Measurements from ENCODE around the gene PODN. TPM values are rescaled to one million over a fixed set of nuclear protein-coding genes. Genes with fewer than 3 reads are reported as not detected.

The PODN gene
- total and polyA plus RNA-seq, 2 experiments from 2014 or later = 3.9 to 9.2 TPM

DNA sequence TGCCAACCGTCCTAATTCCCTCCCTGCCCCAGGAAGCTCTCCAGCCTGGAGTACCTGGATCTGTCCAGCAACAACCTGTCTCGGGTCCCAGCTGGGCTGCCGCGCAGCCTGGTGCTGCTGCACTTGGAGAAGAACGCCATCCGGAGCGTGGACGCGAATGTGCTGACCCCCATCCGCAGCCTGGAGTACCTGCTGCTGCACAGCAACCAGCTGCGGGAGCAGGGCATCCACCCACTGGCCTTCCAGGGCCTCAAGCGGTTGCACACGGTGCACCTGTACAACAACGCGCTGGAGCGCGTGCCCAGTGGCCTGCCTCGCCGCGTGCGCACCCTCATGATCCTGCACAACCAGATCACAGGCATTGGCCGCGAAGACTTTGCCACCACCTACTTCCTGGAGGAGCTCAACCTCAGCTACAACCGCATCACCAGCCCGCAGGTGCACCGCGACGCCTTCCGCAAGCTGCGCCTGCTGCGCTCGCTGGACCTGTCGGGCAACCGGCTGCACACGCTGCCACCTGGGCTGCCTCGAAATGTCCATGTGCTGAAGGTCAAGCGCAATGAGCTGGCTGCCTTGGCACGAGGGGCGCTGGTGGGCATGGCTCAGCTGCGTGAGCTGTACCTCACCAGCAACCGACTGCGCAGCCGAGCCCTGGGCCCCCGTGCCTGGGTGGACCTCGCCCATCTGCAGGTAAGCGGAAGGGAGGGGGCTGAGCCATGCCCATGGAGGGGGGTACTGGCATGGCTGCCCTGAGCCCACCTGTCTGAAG is 16.5 kb downstream of the PODN start:
- Histone ChIP-seq H3K9me3 (ENCODE audit: low read depth) (no peaks in the 10 kb centered on the region), H4K20me1 (ENCODE audit: insufficient read depth, poor library complexity, severe bottlenecking) (no peaks in the 10 kb centered on the region), H3K27me3 (no peaks in the 10 kb centered on the region), H2AFZ (no peak overlapping the region), H3K4me2 (no peak overlapping the region), H3K4me1 (ENCODE audit: insufficient read depth) (no peaks in the 10 kb centered on the region), H3K9me2 (replicated peaks; ENCODE audit: insufficient read depth) (no peaks in the 10 kb centered on the region), H3K27ac (no peak overlapping the region), H3K36me3 (replicated peaks; ENCODE audit: insufficient read depth, low read depth) (no peaks in the 10 kb centered on the region), H3K4me3 (no peak overlapping the region), H3K79me2 (no peaks in the 10 kb centered on the region)
- TF ChIP-seq, protein P1, sequence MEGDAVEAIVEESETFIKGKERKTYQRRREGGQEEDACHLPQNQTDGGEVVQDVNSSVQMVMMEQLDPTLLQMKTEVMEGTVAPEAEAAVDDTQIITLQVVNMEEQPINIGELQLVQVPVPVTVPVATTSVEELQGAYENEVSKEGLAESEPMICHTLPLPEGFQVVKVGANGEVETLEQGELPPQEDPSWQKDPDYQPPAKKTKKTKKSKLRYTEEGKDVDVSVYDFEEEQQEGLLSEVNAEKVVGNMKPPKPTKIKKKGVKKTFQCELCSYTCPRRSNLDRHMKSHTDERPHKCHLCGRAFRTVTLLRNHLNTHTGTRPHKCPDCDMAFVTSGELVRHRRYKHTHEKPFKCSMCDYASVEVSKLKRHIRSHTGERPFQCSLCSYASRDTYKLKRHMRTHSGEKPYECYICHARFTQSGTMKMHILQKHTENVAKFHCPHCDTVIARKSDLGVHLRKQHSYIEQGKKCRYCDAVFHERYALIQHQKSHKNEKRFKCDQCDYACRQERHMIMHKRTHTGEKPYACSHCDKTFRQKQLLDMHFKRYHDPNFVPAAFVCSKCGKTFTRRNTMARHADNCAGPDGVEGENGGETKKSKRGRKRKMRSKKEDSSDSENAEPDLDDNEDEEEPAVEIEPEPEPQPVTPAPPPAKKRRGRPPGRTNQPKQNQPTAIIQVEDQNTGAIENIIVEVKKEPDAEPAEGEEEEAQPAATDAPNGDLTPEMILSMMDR (IDR thresholded peaks at IDR 0.05; ENCODE audit: poor library complexity) = no peak
- TF ChIP-seq EZH2 (IDR thresholded peaks at IDR 0.05; ENCODE audit: borderline replicate concordance) (no peak), EZH2phosphoT487 (IDR thresholded peaks at IDR 0.05; ENCODE audit: low read depth, severe bottlenecking, unreplicated experiment) (no peak)
- 96% methylated on average over 45 of the region's 46 CpGs for WGBS (ENCODE audit: low lambda C conversion rate, missing lambda C conversion rate)
- no peak for DNase-seq (ENCODE audit: low spot score)

DNA sequence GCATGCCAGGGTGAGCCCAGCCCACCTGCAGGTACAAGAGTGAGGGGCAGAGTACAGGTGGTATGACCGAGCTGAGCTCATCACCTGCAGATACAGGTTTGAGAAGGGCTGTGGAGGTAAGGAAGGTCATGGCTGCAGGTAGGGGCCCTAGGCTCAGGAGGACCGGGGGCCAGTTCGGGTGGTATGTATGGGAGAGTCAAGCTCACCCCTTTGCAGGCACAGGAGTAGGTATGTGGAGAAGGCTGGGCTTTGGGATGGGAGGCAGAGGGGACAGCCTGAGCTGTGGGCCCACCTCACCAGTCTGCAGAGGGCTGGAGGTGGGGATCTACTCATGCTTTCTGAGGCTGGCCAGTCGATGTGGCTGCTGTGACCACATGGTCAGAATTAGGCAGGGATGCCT is 17.2 kb downstream of the PODN start:
- Histone ChIP-seq H3K79me2 (no peaks in the 10 kb centered on the region), H3K9me3 (ENCODE audit: low read depth) (no peaks in the 10 kb centered on the region)

DNA sequence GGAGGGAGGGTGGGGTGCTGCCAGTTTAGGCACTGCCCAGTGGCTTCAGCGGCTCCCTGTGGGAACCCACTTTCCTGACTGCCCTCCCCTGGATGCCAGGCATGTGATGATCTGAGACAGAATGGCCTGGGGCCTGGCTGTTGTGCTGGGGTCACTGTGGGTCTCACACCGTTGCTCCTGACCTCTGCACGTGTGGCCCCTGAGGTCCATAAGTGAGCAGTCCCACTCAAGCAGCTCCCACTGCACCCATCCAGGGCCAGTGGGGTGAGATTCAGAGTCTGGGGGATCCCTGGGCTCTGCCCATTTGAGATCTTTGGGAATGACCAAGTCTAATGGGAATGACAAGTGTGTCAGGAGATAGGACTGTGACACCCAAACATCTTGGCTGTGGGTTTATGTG is 18.0 kb downstream of the PODN start:
- WGBS (ENCODE audit: low lambda C conversion rate, missing lambda C conversion rate) = 73% methylated on average over 3 of the region's 3 CpGs
- no peak overlapping the region for H2AFZ ChIP-seq

More for the DNA sequence above, 17.2 kb downstream of the PODN start:
- Histone ChIP-seq H3K27me3 (no peaks in the 10 kb centered on the region), H3K36me3 (replicated peaks; ENCODE audit: insufficient read depth, low read depth) (no peaks in the 10 kb centered on the region), H3K4me3 (no peak overlapping the region), H3K4me2 (no peak overlapping the region), H4K20me1 (ENCODE audit: insufficient read depth, poor library complexity, severe bottlenecking) (no peaks in the 10 kb centered on the region), H3K27ac (no peak overlapping the region), H2AFZ (no peak overlapping the region), H3K9me2 (replicated peaks; ENCODE audit: insufficient read depth) (no peaks in the 10 kb centered on the region), H3K4me1 (ENCODE audit: insufficient read depth) (no peaks in the 10 kb centered on the region)
- 91% methylated on average over 4 of the region's 4 CpGs for WGBS (ENCODE audit: low lambda C conversion rate, missing lambda C conversion rate)
- TF ChIP-seq EZH2phosphoT487 (IDR thresholded peaks at IDR 0.05; ENCODE audit: low read depth, severe bottlenecking, unreplicated experiment) (no peak), EZH2 (IDR thresholded peaks at IDR 0.05; ENCODE audit: borderline replicate concordance) (no peak)
- TF ChIP-seq, protein P1 (IDR thresholded peaks at IDR 0.05; ENCODE audit: poor library complexity) = no peak
- no peak for DNase-seq (ENCODE audit: low spot score)

More for the DNA sequence above, 18.0 kb downstream of the PODN start:
- Histone ChIP-seq H3K9me3 (ENCODE audit: low read depth) (no peaks in the 10 kb centered on the region), H3K27ac (no peak overlapping the region), H4K20me1 (ENCODE audit: insufficient read depth, poor library complexity, severe bottlenecking) (no peaks in the 10 kb centered on the region), H3K4me1 (ENCODE audit: insufficient read depth) (no peaks in the 10 kb centered on the region), H3K27me3 (no peaks in the 10 kb centered on the region), H3K4me3 (no peak overlapping the region), H3K79me2 (no peaks in the 10 kb centered on the region), H3K9me2 (replicated peaks; ENCODE audit: insufficient read depth) (no peaks in the 10 kb centered on the region), H3K4me2 (no peak overlapping the region), H3K36me3 (replicated peaks; ENCODE audit: insufficient read depth, low read depth) (no peaks in the 10 kb centered on the region)
- TF ChIP-seq EZH2 (IDR thresholded peaks at IDR 0.05; ENCODE audit: borderline replicate concordance) (no peak), EZH2phosphoT487 (IDR thresholded peaks at IDR 0.05; ENCODE audit: low read depth, severe bottlenecking, unreplicated experiment) (no peak)
- TF ChIP-seq, protein P1 (IDR thresholded peaks at IDR 0.05; ENCODE audit: poor library complexity) = no peak
- no peak for DNase-seq (ENCODE audit: low spot score)

All from hepatocyte (in vitro differentiated cells).